Naive thymus-derived CD4-positive, alpha-beta T cell (primary cell): Measurements from ENCODE around the gene ZNF18. TPM values are rescaled to one million over a fixed set of nuclear protein-coding genes. Genes with fewer than 3 reads are reported as not detected.
"Not testable (repeated sequence)": the region's sequence is repeated elsewhere in the genome, so short reads cannot be mapped to it uniquely, and the experiment has no call there.

Experiments used
- ATAC-seq: fragments of 150-1000 bp; cut with Tn5 transposase; 2 replicates; pipeline ENCODE4 v1.10.0; 2021; ENCODE audit warnings: mild to moderate bottlenecking, moderate library complexity
- CTCF ChIA-PET: fragments of 350-600 bp; sonication (Branson Sonifier 250); formaldehyde crosslinking; loops from one replicate; lab custom pipeline; 2021; ENCODE audit warnings: antibody characterized with exemption; lab: Charles Lee
- POLR2A ChIA-PET: fragments of 350-600 bp; sonication (Branson Sonifier 250); formaldehyde crosslinking; loops from one replicate; lab custom pipeline; 2021; ENCODE audit warnings: antibody characterized with exemption, inconsistent platforms; lab: Charles Lee
- DNase-seq, 9 donors: peaks; one replicate each; pipeline versions ENCODE4 v3.0.0 to v3.0.0-alpha.2; 2020 to 2022; ENCODE audit warnings: mixed read lengths in 1 of 9
- H3K27ac ChIP-seq: one replicate; pipeline ENCODE4 v1.7.0; 2013; ENCODE audit warnings: mild to moderate bottlenecking, low read depth, low read length, moderate library complexity
- H3K27me3 ChIP-seq, 2 donors: one replicate each; pipeline ENCODE4 v1.7.0; 2013; ENCODE audit warnings: low read length in 2 of 2, mild to moderate bottlenecking in 2 of 2, moderate library complexity in 2 of 2; ENCODE audit not compliant: control insufficient read depth in 2 of 2, insufficient read depth in 2 of 2
- H3K36me3 ChIP-seq, 3 experiments: 1 replicate in 2 of 3; 2 replicates in 1 of 3; pipeline ENCODE4 v1.7.0; 2013; ENCODE audit warnings: low read length in 3 of 3, mild to moderate bottlenecking in 3 of 3, moderate library complexity in 1 of 3; ENCODE audit not compliant: insufficient read depth in 3 of 3, control insufficient read depth in 2 of 3
- H3K4me1 ChIP-seq, 2 donors: one replicate each; pipeline ENCODE4 v1.7.0; 2013; ENCODE audit warnings: low read length in 2 of 2, mild to moderate bottlenecking in 2 of 2, moderate library complexity in 1 of 2; ENCODE audit not compliant: control insufficient read depth in 2 of 2, insufficient read depth in 2 of 2
- H3K4me3 ChIP-seq: 2 replicates; pipeline ENCODE4 v1.7.0; 2013; ENCODE audit warnings: mild to moderate bottlenecking, low read length
- H3K9me3 ChIP-seq, 3 experiments: 1 replicate in 2 of 3; 2 replicates in 1 of 3; pipeline ENCODE4 v1.7.0; 2013; ENCODE audit warnings: low read length in 3 of 3; ENCODE audit not compliant: control insufficient read depth in 2 of 3
- H3K27ac Mint-ChIP-seq, 9 donors: one replicate each; pipeline ENCODE4 v1.8.0; 2020 to 2022; ENCODE audit warnings: mixed read lengths in 9 of 9, mild to moderate bottlenecking in 8 of 9, moderate library complexity in 5 of 9, inconsistent platforms in 2 of 9
- H3K27me3 Mint-ChIP-seq, 5 donors: one replicate each; pipeline ENCODE4 v1.8.0; 2021 to 2022; ENCODE audit warnings: mixed read lengths in 5 of 5, mild to moderate bottlenecking in 1 of 5
- H3K36me3 Mint-ChIP-seq, 5 donors: one replicate each; pipeline ENCODE4 v1.8.0; 2020 to 2022; ENCODE audit warnings: mixed read lengths in 5 of 5, mild to moderate bottlenecking in 3 of 5, inconsistent platforms in 1 of 5
- H3K4me1 Mint-ChIP-seq, 7 donors: one replicate each; pipeline ENCODE4 v1.8.0; 2020 to 2022; ENCODE audit warnings: mixed read lengths in 7 of 7, mild to moderate bottlenecking in 3 of 7, inconsistent platforms in 1 of 7
- H3K4me3 Mint-ChIP-seq, 10 donors: one replicate each; pipeline ENCODE4 v1.8.0; 2020 to 2022; ENCODE audit warnings: mild to moderate bottlenecking in 10 of 10, mixed read lengths in 10 of 10, moderate library complexity in 6 of 10, inconsistent platforms in 2 of 10
- H3K9me3 Mint-ChIP-seq, 11 donors: one replicate each; pipeline ENCODE4 v1.8.0; 2020 to 2022; ENCODE audit warnings: mixed read lengths in 11 of 11, mild to moderate bottlenecking in 4 of 11, inconsistent platforms in 1 of 11, moderate library complexity in 1 of 11
- intact Hi-C, 2 donors: fragments of 100-400 bp; cut with micrococcal nuclease; formaldehyde crosslinking; loops; one replicate each; pipeline ENCODE4 v1.15.1; 2023
- polyA plus RNA-seq, 2 donors: library from polyadenylated mRNA; unstranded; fragments of 300-500 nt; fragmentation: Illumina TruSeq; gene quantifications; one replicate each; pipeline ENCODE4 v1.2.3, GENCODE V29; 2021
- total RNA-seq, 6 experiments: library from RNA in 5 of 6; stranded (reverse) in 5 of 6; gene quantifications; 1 replicate in 5 of 6; 2 replicates in 1 of 6; pipeline ENCODE4 v1.2.3 and lab custom pipeline; 2021 to 2026

Gene ZNF18
- total and polyA plus RNA-seq, 7 experiments from 2014 or later = 7.3 to 15.3 (median 11.3) TPM

- H3K9me3 Mint-ChIP-seq = peaks cover 3 to 55% (median 19%) of the 10 kb centered on the region in 11 donors
- no peaks in the 10 kb centered on the region for H3K36me3 ChIP-seq
- no peaks in the 10 kb centered on the region for H3K27me3 ChIP-seq
- DNase-seq (no peak), ATAC-seq (no peak)
- ChIA-PET POLR2A (no interaction called here), CTCF (no interaction called here)
- intact Hi-C loops = no loop called here
- H3K27ac ChIP-seq = no peak overlapping the region
- H3K4me3 Mint-ChIP-seq = no peak overlapping the region
- peak overlapping the region in 1 of 9 donors; percentile 41 for H3K27ac Mint-ChIP-seq
- peaks cover 0 to 8% (median 5%) of the 10 kb centered on the region in 3 experiments for H3K9me3 ChIP-seq
- no peak overlapping the region for H3K4me3 ChIP-seq
- H3K4me1 Mint-ChIP-seq = no peaks in the 10 kb centered on the region
- H3K36me3 Mint-ChIP-seq = peaks cover 0 to 48% (median 37%) of the 10 kb centered on the region in 5 donors
- no peaks in the 10 kb centered on the region for H3K27me3 Mint-ChIP-seq
- no peaks in the 10 kb centered on the region for H3K4me1 ChIP-seq
Measured at GRCh38 chr17:11952610-11953009, 44.7 kb downstream of the ZNF18 start.

DNA sequence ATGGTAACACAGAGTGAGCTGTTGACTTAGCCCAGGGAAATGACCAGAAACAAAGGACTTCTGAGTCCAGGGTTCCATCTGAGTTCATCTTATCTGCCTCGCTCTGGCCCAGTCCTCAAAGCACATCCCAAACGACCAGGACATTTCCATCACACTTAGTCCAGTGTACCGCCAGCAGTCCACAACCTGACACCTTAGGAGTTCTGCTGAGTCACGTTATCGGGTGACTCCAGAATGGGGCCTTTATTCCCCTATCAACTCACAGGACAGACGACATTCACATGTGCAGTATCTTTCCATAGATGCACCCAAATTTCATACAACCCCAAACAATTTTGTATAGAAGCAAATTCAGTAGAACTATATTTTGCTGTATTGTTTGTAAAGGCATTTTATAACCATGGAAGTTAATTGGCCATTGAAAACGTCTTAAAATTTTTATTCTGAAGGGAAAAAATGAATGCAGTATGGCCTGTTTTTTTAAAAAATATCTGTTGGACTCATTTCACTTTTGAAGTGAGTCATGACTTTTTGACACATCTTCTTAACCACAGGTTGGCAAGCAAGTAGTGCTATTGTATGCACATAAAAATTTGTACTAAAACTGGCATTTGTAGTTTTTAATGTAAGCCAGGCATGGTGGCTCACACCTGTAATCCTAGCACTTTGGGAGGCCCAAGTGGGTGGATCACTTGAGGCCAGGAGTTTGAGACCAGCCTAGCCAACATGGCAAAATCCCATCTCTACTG lies 46.3 kb downstream of the ZNF18 start:
- intact Hi-C loops = no loop called here
- no peak for ATAC-seq
- H3K27ac Mint-ChIP-seq = no peak overlapping the region

GRCh38 chr17:11949571-11949970 lies 47.7 kb downstream of the ZNF18 start:
- intact Hi-C loops, H3K9me3 ChIP-seq, H3K27me3 ChIP-seq, ATAC-seq, DNase-seq, H3K27ac Mint-ChIP-seq, H3K4me1 Mint-ChIP-seq, H3K27ac ChIP-seq, H3K36me3 ChIP-seq, H3K4me1 ChIP-seq, H3K27me3 Mint-ChIP-seq, H3K4me3 ChIP-seq, H3K4me3 Mint-ChIP-seq, POLR2A ChIA-PET: not testable (repeated sequence)
- CTCF ChIA-PET = interaction anchor here (0.6 to 0.7 kb wide), 2 partner anchors 57 to 94 kb away, joined by 3 read pairs; no protein-coding TSS in a partner anchor
- Mint-ChIP-seq H3K36me3 (peaks cover 0 to 24% (median 18%) of the 10 kb centered on the region in 5 donors), H3K9me3 (peaks cover 0 to 27% (median 10%) of the 10 kb centered on the region in 11 donors)

More for the DNA sequence above, 46.3 kb downstream of the ZNF18 start:
- peaks cover 0 to 33% (median 25%) of the 10 kb centered on the region in 5 donors for H3K36me3 Mint-ChIP-seq
- no peak overlapping the region for H3K4me3 Mint-ChIP-seq
- CTCF ChIA-PET = no interaction called here
- no peaks in the 10 kb centered on the region for H3K27me3 Mint-ChIP-seq
- no peak overlapping the region for H3K4me3 ChIP-seq
- H3K9me3 Mint-ChIP-seq = peaks cover 0 to 40% (median 12%) of the 10 kb centered on the region in 11 donors
- no peak overlapping the region for H3K27ac ChIP-seq
- POLR2A ChIA-PET = no interaction called here
- H3K4me1 ChIP-seq = no peaks in the 10 kb centered on the region
- H3K9me3 ChIP-seq = peaks cover 0 to 8% (median 5%) of the 10 kb centered on the region in 3 experiments
- H3K4me1 Mint-ChIP-seq = no peaks in the 10 kb centered on the region
- DNase-seq = no peak
- H3K36me3 ChIP-seq = no peaks in the 10 kb centered on the region
- no peaks in the 10 kb centered on the region for H3K27me3 ChIP-seq

DNA sequence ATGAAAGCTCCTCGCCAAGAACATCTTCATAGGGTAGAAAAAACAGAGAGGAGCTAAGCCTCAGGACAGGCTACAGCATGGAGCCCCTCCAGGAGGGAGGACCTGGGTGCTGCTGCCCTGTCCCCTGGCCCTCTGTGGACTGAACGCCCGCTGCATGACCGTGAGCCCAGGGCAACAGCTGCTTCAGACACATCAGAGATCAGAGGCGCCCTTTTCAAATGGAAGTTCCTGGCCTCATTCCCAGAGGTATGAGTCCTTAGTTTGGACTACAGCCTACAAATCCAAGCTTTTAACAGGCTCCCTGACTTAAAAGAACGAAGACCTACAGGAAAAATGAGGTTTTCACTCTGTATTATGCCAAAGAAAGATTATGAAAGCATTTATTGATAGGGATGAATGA lies 48.5 kb downstream of the ZNF18 start:
- Histone ChIP-seq H3K4me3 (no peak overlapping the region), H3K4me1 (no peaks in the 10 kb centered on the region), H3K36me3 (no peaks in the 10 kb centered on the region), H3K9me3 (peaks cover 0 to 4% (median 0%) of the 10 kb centered on the region in 3 experiments), H3K27me3 (no peaks in the 10 kb centered on the region), H3K27ac (no peak overlapping the region)
- Mint-ChIP-seq H3K36me3 (peaks cover 0 to 21% (median 12%) of the 10 kb centered on the region in 5 donors), H3K27me3 (no peaks in the 10 kb centered on the region), H3K27ac (no peak overlapping the region), H3K4me1 (no peaks in the 10 kb centered on the region), H3K4me3 (no peak overlapping the region), H3K9me3 (peaks cover 0 to 19% (median 8%) of the 10 kb centered on the region in 11 donors)
- ATAC-seq (no peak), DNase-seq (no peak)
- intact Hi-C loops = no loop called here
- CTCF ChIA-PET = no interaction called here
- POLR2A ChIA-PET = interaction anchor here (0.6 kb wide), 1 partner anchor 192 kb away, joined by 3 read pairs; no protein-coding TSS in a partner anchor

- Mint-ChIP-seq H3K36me3 (peaks cover 0 to 6% (median 1%) of the 10 kb centered on the region in 5 donors), H3K27ac (no peak overlapping the region), H3K9me3 (peaks cover 0 to 2% (median 0%) of the 10 kb centered on the region in 11 donors), H3K4me1 (peaks cover 0 to under 1% (median 0%) of the 10 kb centered on the region in 7 donors), H3K27me3 (peaks cover 0 to 4% (median 0%) of the 10 kb centered on the region in 5 donors), H3K4me3 (no peak overlapping the region)
- Histone ChIP-seq H3K27me3 (no peaks in the 10 kb centered on the region), H3K9me3 (no peaks in the 10 kb centered on the region), H3K27ac (no peak overlapping the region), H3K4me1 (no peaks in the 10 kb centered on the region), H3K4me3 (no peak overlapping the region), H3K36me3 (no peaks in the 10 kb centered on the region)
- ATAC-seq (no peak), DNase-seq (no peak)
- CTCF ChIA-PET = no interaction called here
- POLR2A ChIA-PET = no interaction called here
- intact Hi-C loops = no loop called here
Measured at GRCh38 chr17:11944587-11944986, 52.7 kb downstream of the ZNF18 start.

DNA sequence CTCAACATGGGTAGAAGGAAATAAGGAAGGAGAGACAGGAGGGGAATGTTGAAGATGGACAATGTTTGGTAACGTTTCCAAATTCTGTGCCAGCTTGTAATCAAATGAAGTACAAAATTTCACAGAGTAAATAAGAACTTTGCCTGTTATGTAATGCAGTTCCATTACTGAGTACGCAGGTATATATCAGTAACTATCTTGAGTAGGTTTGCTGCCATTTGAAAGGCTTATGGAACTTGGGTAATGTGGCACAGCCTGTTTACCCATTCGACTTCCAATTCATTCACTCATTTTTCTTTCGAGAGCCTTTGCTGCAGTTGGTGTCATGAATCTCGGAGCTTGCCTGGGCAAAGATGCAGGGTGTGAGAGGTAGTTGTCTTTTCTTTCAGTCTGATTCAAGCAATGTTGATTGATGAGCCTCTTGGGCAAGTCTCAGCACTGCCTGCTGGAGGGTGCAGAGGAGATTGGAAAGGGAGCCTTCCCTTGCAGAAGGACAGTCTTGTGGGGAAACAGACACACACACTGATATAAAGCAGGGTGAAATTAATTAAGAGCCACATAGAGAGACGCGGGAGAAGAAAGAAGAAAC lies 53.4 kb downstream of the ZNF18 start:
- H3K36me3 Mint-ChIP-seq = peaks cover 0 to 5% (median 0%) of the 10 kb centered on the region in 5 donors
- intact Hi-C loops = no loop called here
- Histone ChIP-seq H3K9me3 (no peaks in the 10 kb centered on the region), H3K36me3 (no peaks in the 10 kb centered on the region), H3K4me1 (no peaks in the 10 kb centered on the region), H3K27ac (no peak overlapping the region), H3K27me3 (no peaks in the 10 kb centered on the region), H3K4me3 (no peak overlapping the region)
- CTCF ChIA-PET = no interaction called here
- H3K4me1 Mint-ChIP-seq = peaks cover 0 to 2% (median 0%) of the 10 kb centered on the region in 7 donors
- peaks cover 0 to 2% (median 0%) of the 10 kb centered on the region in 11 donors for H3K9me3 Mint-ChIP-seq
- no peak overlapping the region for H3K4me3 Mint-ChIP-seq
- peaks cover 0 to 4% (median 0%) of the 10 kb centered on the region in 5 donors for H3K27me3 Mint-ChIP-seq
- H3K27ac Mint-ChIP-seq = no peak overlapping the region
- DNase-seq = no peak
- POLR2A ChIA-PET = no interaction called here
- no peak for ATAC-seq
